ENCODE results near the gene KCTD2.

DNA sequence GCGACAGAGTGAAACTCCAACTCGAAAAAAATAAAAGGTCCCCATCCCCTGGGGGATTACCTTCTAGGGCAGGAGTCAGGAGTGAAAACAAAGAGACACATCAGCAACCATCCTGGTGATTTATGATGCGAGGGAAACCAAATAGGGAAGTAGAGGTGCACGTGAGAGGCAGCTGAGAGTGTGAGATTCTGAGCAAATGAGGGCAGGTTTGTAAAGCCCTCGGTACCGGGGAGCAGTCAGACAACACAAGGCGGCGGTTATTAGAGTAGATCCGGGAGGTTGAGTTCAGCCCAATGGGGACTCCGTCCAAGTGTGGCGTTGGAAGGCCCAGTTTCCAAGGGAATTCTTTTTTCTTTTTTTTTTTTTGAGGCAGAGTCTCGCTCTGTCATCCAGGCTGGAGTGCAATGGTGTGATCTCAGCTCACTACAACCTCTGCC lies 55.4 kb downstream of the KCTD2 start:
- TF ChIP-seq L3MBTL2 (conservative IDR thresholded peaks at IDR 0.05), result no peak; the same call in 1 of the 2 replicates
- no peak for TF ChIP-seq FOXK2 (IDR thresholded peaks at IDR 0.05)
- TF ChIP-seq BHLHE40 (IDR thresholded peaks at IDR 0.05; ENCODE audit: borderline replicate concordance), result no peak
- no peak for TF ChIP-seq ARNT (IDR thresholded peaks at IDR 0.05)

Data from HEK293T (cell line).